Lower leg skin (tissue), 3 donors: ENCODE results near the gene MRPS2.

Experiments
- CTCF ChIP-seq, 3 donors: fragments of 450-650 bp; IDR thresholded peaks; one replicate each; pipeline ENCODE4 v1.5.1; 2016; ENCODE audit warnings: antibody characterized with exemption in 3 of 3, mild to moderate bottlenecking in 3 of 3, moderate library complexity in 2 of 3
- POLR2A ChIP-seq, 2 donors: fragments of 450-650 bp; IDR thresholded peaks; one replicate each; pipeline ENCODE4 v1.6.1; 2016 to 2017; ENCODE audit warnings: antibody characterized with exemption in 2 of 2, mild to moderate bottlenecking in 1 of 2, moderate library complexity in 1 of 2

DNA sequence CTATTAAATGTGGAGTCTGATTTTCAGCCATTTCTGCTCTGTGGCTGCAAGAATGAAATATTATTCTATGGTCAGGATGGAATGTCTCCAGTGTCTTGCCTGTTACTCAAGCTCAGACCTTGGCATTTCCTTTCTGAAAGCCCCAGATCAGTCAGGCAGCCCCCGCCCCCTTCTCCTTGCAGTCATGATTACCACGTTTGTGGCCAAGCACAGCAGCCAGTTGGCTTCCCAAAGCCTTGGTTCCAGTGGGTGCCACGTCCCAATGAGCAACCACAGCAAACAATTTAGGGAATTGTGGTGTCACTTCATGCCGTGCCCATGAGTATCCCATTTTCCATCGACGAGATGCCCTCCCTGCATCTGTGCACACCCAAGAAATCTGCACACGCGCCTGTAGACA, 35.7 kb downstream of the MRPS2 start:
- TF ChIP-seq CTCF (IDR thresholded peaks at IDR 0.05) = no peak
- TF ChIP-seq POLR2A (IDR thresholded peaks at IDR 0.05) = no peak
